IMR-90 (cell line): Measurements from ENCODE around the gene SOCS3. TPM values are rescaled to one million over a fixed set of nuclear protein-coding genes. Genes with fewer than 3 reads are reported as not detected.

ENCODE experiments used
- ATAC-seq: fragments of 200-7000 bp; cut with Tn5 transposase; 2 replicates; pipeline ENCODE4 v1.9.1; 2020; ENCODE audit warnings: low read depth, mild to moderate bottlenecking, moderate library complexity
- BruUV-seq: library from RNA; stranded (reverse); fragments of 400-500 nt; replicated peaks from 2 replicates; lab custom pipeline; 2021; lab: Mats Ljungman, UMichigan
- CTCF ChIA-PET: fragments of 300-600 bp; formaldehyde crosslinking; extraction: SDS; loops from one replicate; lab custom pipeline; 2021; ENCODE audit warnings: antibody characterized with exemption; lab: Yijun Ruan, JAX
- POLR2A ChIA-PET: fragments of 300-600 bp; sonication (Branson Sonifier 250); formaldehyde crosslinking; loops from one replicate; lab custom pipeline; 2022; ENCODE audit warnings: antibody characterized with exemption; ENCODE audit not compliant: unreplicated experiment; lab: Charles Lee
- DNase-seq: peaks from one replicate; pipeline ENCODE4 v3.0.0; 2013
- H2AFZ ChIP-seq: replicated peaks from 2 replicates; pipeline ENCODE3; 2013; ENCODE audit warnings: low read length, mild to moderate bottlenecking; ENCODE audit not compliant: poor library complexity
- H2AK5ac ChIP-seq: 2 replicates; pipeline ENCODE4 v1.6.1; 2013; ENCODE audit warnings: low read depth, low read length, inconsistent platforms
- H2AK9ac ChIP-seq: replicated peaks from 2 replicates; pipeline ENCODE3; 2013; ENCODE audit warnings: mild to moderate bottlenecking, low read depth, low read length, moderate library complexity; ENCODE audit not compliant: poor library complexity
- H2BK120ac ChIP-seq: 2 replicates; pipeline ENCODE4 v1.6.1; 2013; ENCODE audit warnings: low read depth, low read length, inconsistent platforms
- H2BK15ac ChIP-seq: 3 replicates; pipeline ENCODE4 v1.6.1; 2013; ENCODE audit warnings: low read depth, low read length, inconsistent platforms
- H2BK20ac ChIP-seq: 2 replicates; pipeline ENCODE4 v1.6.1; 2013; ENCODE audit warnings: low read depth, mild to moderate bottlenecking, inconsistent platforms, low read length, moderate library complexity
- H2BK5ac ChIP-seq: 2 replicates; pipeline ENCODE4 v1.6.1; 2013; ENCODE audit warnings: mild to moderate bottlenecking, low read depth, low read length, inconsistent platforms; ENCODE audit not compliant: poor library complexity, severe bottlenecking
- H3K14ac ChIP-seq: replicated peaks from 2 replicates; pipeline ENCODE4 v1.6.1; 2013; ENCODE audit warnings: low read depth, low read length, inconsistent platforms
- H3K18ac ChIP-seq: 2 replicates; pipeline ENCODE4 v1.6.1; 2013; ENCODE audit warnings: low read depth, low read length, control low read depth
- H3K23ac ChIP-seq: 2 replicates; pipeline ENCODE4 v1.6.1; 2013; ENCODE audit warnings: low read depth, low read length, inconsistent platforms
- H3K27ac ChIP-seq: 2 replicates; pipeline ENCODE4 v1.5.1; 2013; ENCODE audit warnings: mild to moderate bottlenecking, control low read depth, low read length; ENCODE audit not compliant: insufficient read depth
- H3K27me3 ChIP-seq: 2 replicates; pipeline ENCODE4 v1.6.1; 2013; ENCODE audit warnings: low read length; ENCODE audit not compliant: control insufficient read depth, insufficient read depth
- H3K36me3 ChIP-seq: 2 replicates; pipeline ENCODE4 v1.6.1; 2013; ENCODE audit warnings: low read length, mixed read lengths; ENCODE audit not compliant: control insufficient read depth, insufficient read depth
- H3K4ac ChIP-seq: 2 replicates; pipeline ENCODE4 v1.6.1; 2013; ENCODE audit warnings: low read depth, low read length, inconsistent platforms
- H3K4me1 ChIP-seq: 2 replicates; pipeline ENCODE4 v1.6.1; 2013; ENCODE audit warnings: low read length, mixed read lengths; ENCODE audit not compliant: control insufficient read depth, insufficient read depth
- H3K4me2 ChIP-seq: 2 replicates; pipeline ENCODE4 v1.6.1; 2013; ENCODE audit warnings: low read depth, mild to moderate bottlenecking, control low read depth, low read length, moderate library complexity
- H3K4me3 ChIP-seq: 2 replicates; pipeline ENCODE4 v1.5.1; 2013; ENCODE audit warnings: low read depth, mild to moderate bottlenecking, control low read depth, low read length, moderate library complexity; ENCODE audit not compliant: insufficient read depth
- H3K56ac ChIP-seq: 2 replicates; pipeline ENCODE4 v1.6.1; 2013; ENCODE audit warnings: low read length, inconsistent platforms; ENCODE audit not compliant: insufficient read depth; ENCODE audit errors: extremely low read depth
- H3K79me1 ChIP-seq, 2 experiments: 2 replicates each; pipeline ENCODE4 v1.6.1; 2013; ENCODE audit warnings: low read length in 2 of 2, inconsistent platforms in 1 of 2, low read depth in 1 of 2
- H3K9ac ChIP-seq: 2 replicates; pipeline ENCODE4 v1.6.1; 2013; ENCODE audit warnings: low read depth, low read length, control low read depth
- H3K9me1 ChIP-seq: 2 replicates; pipeline ENCODE4 v1.6.1; 2013; ENCODE audit warnings: low read length, inconsistent platforms; ENCODE audit not compliant: insufficient read depth
- H3K9me3 ChIP-seq: 2 replicates; pipeline ENCODE4 v1.6.1; 2013; ENCODE audit warnings: low read length; ENCODE audit not compliant: control insufficient read depth, insufficient read depth
- H4K20me1 ChIP-seq: 2 replicates; pipeline ENCODE4 v1.6.1; 2013; ENCODE audit warnings: low read length, inconsistent platforms; ENCODE audit not compliant: insufficient read depth
- H4K5ac ChIP-seq: 2 replicates; pipeline ENCODE4 v1.6.1; 2013; ENCODE audit warnings: mild to moderate bottlenecking, low read depth, low read length, control low read depth
- H4K8ac ChIP-seq, 2 experiments: 2 replicates each; pipeline ENCODE4 v1.6.1; 2013; ENCODE audit warnings: low read depth in 2 of 2, low read length in 2 of 2, control low read depth in 1 of 2, inconsistent platforms in 1 of 2
- H4K91ac ChIP-seq: 2 replicates; pipeline ENCODE4 v1.6.1; 2013; ENCODE audit warnings: low read depth, low read length, inconsistent platforms; ENCODE audit not compliant: insufficient read depth
- ELK1 ChIP-seq: fragments of 150-350 bp; IDR thresholded peaks from 2 replicates; pipeline ENCODE4 v1.6.1; 2016; ENCODE audit warnings: low read depth, mild to moderate bottlenecking, low read length, moderate library complexity, borderline replicate concordance
- MAFK ChIP-seq: IDR thresholded peaks from 2 replicates; pipeline ENCODE4 v1.6.1; 2012; ENCODE audit warnings: low read depth, low read length, improper control_type of control experiment
- RFX5 ChIP-seq: IDR thresholded peaks from 2 replicates; pipeline ENCODE4 v1.8.0; 2012; ENCODE audit warnings: low read depth, mild to moderate bottlenecking, low read length, moderate library complexity
- SMC3 ChIP-seq: fragments of 150-350 bp; IDR thresholded peaks from 2 replicates; pipeline ENCODE4 v1.6.1; 2016; ENCODE audit warnings: low read depth, mild to moderate bottlenecking, antibody characterized with exemption, low read length, moderate library complexity
- WGBS, 2 experiments: methylation state at CpG; one replicate each; pipeline versions ENCODE4 v1.1.5 to v1.1.7; 2013; ENCODE audit warnings: missing lambda C conversion rate in 2 of 2; ENCODE audit not compliant: insufficient read length in 1 of 2; ENCODE audit errors: extremely low coverage in 2 of 2; 5-methylcytosine and 5-hydroxymethylcytosine counted together
- dilution Hi-C: fragments of 300-500 bp; cut with HindIII; formaldehyde crosslinking; loops from one replicate; pipeline ENCODE4 v1.14.3; 2018; ENCODE audit warnings: low sequenced_read_pairs; ENCODE audit not compliant: unreplicated experiment
- in situ Hi-C: fragments of 300-500 bp; cut with MboI; formaldehyde crosslinking; loops from 3 replicates; pipeline ENCODE4 v1.14.3; 2019; ENCODE audit warnings: low sequenced_read_pairs, inconsistent platforms, mixed read lengths
- intact Hi-C: fragments of 100-400 bp; cut with micrococcal nuclease; formaldehyde crosslinking; loops from 2 replicates; pipeline ENCODE4 v1.10.0; 2022
- polyA plus RNA-seq, 3 experiments: library from polyadenylated mRNA; depleted of rRNA; stranded (reverse); fragments of >200 nt; gene quantifications; 2 replicates each; pipeline ENCODE4 v1.2.3, GENCODE V29; 2012; ENCODE audit warnings: low replicate concordance in 1 of 3
- total RNA-seq: library from RNA; depleted of rRNA; stranded (reverse); fragments of >200 nt; gene quantifications from 2 replicates; pipeline ENCODE4 v1.2.3, GENCODE V29; 2012

Gene SOCS3
- total and polyA plus RNA-seq, 2 of the 4 experiments (the other 2 are of a cell fraction) = 19.2 to 19.9 TPM

- Histone ChIP-seq H3K79me1 (peaks cover 0 to 13% of the 10 kb centered on the region in 2 experiments; a peak in 1 of 4 replicates), H3K36me3 (no peaks in the 10 kb centered on the region), H4K8ac (no peak overlapping the region), H3K18ac (no peak overlapping the region), H2BK5ac (no peak overlapping the region), H2BK20ac (peak overlapping the region; percentile 49), H2BK120ac (0 out of 2 replicates have a peak overlapping the region, but pooled peaks have one; percentile 52), H3K56ac (no peak overlapping the region), H2BK15ac (0 out of 3 replicates have a peak overlapping the region, but pooled peaks have one; percentile 34), H3K27ac (no peak overlapping the region), H3K4me2 (no peak overlapping the region), H2AK5ac (peak overlapping the region; percentile 94), H3K9ac (no peak overlapping the region), H2AK9ac (no peak overlapping the region), H3K4me3 (no peak overlapping the region), H3K4ac (peak overlapping the region; percentile 2), H3K4me1 (peaks cover 25% of the 10 kb centered on the region), H3K9me1 (peaks cover 24% of the 10 kb centered on the region), H4K91ac (no peak overlapping the region), H2AFZ (no peak overlapping the region), H3K14ac (peak overlapping the region; percentile 15; the same call in 1 of the 2 replicates), H3K23ac (no peak overlapping the region), H4K20me1 (no peaks in the 10 kb centered on the region; the same call in 1 of the 2 replicates), H4K5ac (no peak overlapping the region), H3K27me3 (no peaks in the 10 kb centered on the region), H3K9me3 (no peaks in the 10 kb centered on the region)
- dilution Hi-C loops = no loop called here
- in situ Hi-C loops = no loop called here
- no peak for ATAC-seq
- no peak for DNase-seq
- intact Hi-C loops = no loop called here
- no peak for TF ChIP-seq MAFK
- no peak for TF ChIP-seq SMC3
- TF ChIP-seq ELK1 = no peak
- TF ChIP-seq RFX5 = no peak
- POLR2A ChIA-PET = no interaction called here
- CTCF ChIA-PET = no interaction called here
- no CpG with 5 or more reads among the region's 8 CpGs for WGBS, 2 experiments
- BruUV-seq = no TSS peak
These were observed 14.7 kb downstream of the SOCS3 start for GRCh38 chr17:78345172-78345571.
